ENCODE results near the gene DNAJC9.

- TF ChIP-seq EZH2 (IDR thresholded peaks at IDR 0.05; ENCODE audit: insufficient read depth, poor library complexity, severe bottlenecking) (no peak), EZH2phosphoT487 (IDR thresholded peaks at IDR 0.05; ENCODE audit: insufficient read depth, low read depth) (no peak)
Observed at GRCh38 chr10:73293461-73293860, 46.4 kb upstream of the DNAJC9 start.

Measured in GM23248 (cell line).